ENCODE results near the gene DNAI1. TPM values are rescaled to one million over a fixed set of nuclear protein-coding genes. Genes with fewer than 3 reads are reported as not detected.

The DNAI1 gene
- total and polyA plus RNA-seq, 2 experiments from 2014 or later: 0.57 TPM; not detected in 1

GRCh38 chr9:34490760-34491159 is 32.2 kb downstream of the DNAI1 start:
- peaks cover 15% of the 10 kb centered on the region for H3K27me3 ChIP-seq
- TF ChIP-seq EZH2 (IDR thresholded peaks at IDR 0.05; ENCODE audit: borderline replicate concordance) (no peak), EZH2phosphoT487 (IDR thresholded peaks at IDR 0.05; ENCODE audit: low read depth, severe bottlenecking, unreplicated experiment) (no peak)
- TF ChIP-seq, protein P1, sequence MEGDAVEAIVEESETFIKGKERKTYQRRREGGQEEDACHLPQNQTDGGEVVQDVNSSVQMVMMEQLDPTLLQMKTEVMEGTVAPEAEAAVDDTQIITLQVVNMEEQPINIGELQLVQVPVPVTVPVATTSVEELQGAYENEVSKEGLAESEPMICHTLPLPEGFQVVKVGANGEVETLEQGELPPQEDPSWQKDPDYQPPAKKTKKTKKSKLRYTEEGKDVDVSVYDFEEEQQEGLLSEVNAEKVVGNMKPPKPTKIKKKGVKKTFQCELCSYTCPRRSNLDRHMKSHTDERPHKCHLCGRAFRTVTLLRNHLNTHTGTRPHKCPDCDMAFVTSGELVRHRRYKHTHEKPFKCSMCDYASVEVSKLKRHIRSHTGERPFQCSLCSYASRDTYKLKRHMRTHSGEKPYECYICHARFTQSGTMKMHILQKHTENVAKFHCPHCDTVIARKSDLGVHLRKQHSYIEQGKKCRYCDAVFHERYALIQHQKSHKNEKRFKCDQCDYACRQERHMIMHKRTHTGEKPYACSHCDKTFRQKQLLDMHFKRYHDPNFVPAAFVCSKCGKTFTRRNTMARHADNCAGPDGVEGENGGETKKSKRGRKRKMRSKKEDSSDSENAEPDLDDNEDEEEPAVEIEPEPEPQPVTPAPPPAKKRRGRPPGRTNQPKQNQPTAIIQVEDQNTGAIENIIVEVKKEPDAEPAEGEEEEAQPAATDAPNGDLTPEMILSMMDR (IDR thresholded peaks at IDR 0.05; ENCODE audit: poor library complexity): no peak
- H4K20me1 ChIP-seq (ENCODE audit: insufficient read depth, poor library complexity, severe bottlenecking): no peaks in the 10 kb centered on the region
- H3K27ac ChIP-seq: no peak overlapping the region
- H3K4me3 ChIP-seq: no peak overlapping the region
- H3K4me2 ChIP-seq: no peak overlapping the region
- no peak overlapping the region for H2AFZ ChIP-seq
- DNase-seq (ENCODE audit: low spot score): no peak
- no peaks in the 10 kb centered on the region for H3K9me3 ChIP-seq (ENCODE audit: low read depth)
- H3K79me2 ChIP-seq: no peaks in the 10 kb centered on the region
- 64% methylated on average over 3 of the region's 3 CpGs for WGBS (ENCODE audit: low lambda C conversion rate, missing lambda C conversion rate)
- no peaks in the 10 kb centered on the region for H3K9me2 ChIP-seq (replicated peaks; ENCODE audit: insufficient read depth)
- H3K36me3 ChIP-seq (replicated peaks; ENCODE audit: insufficient read depth, low read depth): no peaks in the 10 kb centered on the region
- H3K4me1 ChIP-seq (ENCODE audit: insufficient read depth): no peaks in the 10 kb centered on the region

GRCh38 chr9:34491596-34491995 is 33.0 kb downstream of the DNAI1 start:
- no peak overlapping the region for H3K4me2 ChIP-seq
- H2AFZ ChIP-seq: no peak overlapping the region
- H3K9me3 ChIP-seq (ENCODE audit: low read depth): no peaks in the 10 kb centered on the region
- no peak for DNase-seq (ENCODE audit: low spot score)
- 59% methylated on average over 2 of the region's 2 CpGs for WGBS (ENCODE audit: low lambda C conversion rate, missing lambda C conversion rate)
- no peaks in the 10 kb centered on the region for H3K79me2 ChIP-seq
- peaks cover 15% of the 10 kb centered on the region for H3K27me3 ChIP-seq
- no peaks in the 10 kb centered on the region for H4K20me1 ChIP-seq (ENCODE audit: insufficient read depth, poor library complexity, severe bottlenecking)
- no peak overlapping the region for H3K27ac ChIP-seq
- no peaks in the 10 kb centered on the region for H3K4me1 ChIP-seq (ENCODE audit: insufficient read depth)
- no peak overlapping the region for H3K4me3 ChIP-seq
- no peaks in the 10 kb centered on the region for H3K9me2 ChIP-seq (replicated peaks; ENCODE audit: insufficient read depth)
- TF ChIP-seq EZH2 (IDR thresholded peaks at IDR 0.05; ENCODE audit: borderline replicate concordance) (no peak), EZH2phosphoT487 (IDR thresholded peaks at IDR 0.05; ENCODE audit: low read depth, severe bottlenecking, unreplicated experiment) (no peak)
- TF ChIP-seq, protein P1 (IDR thresholded peaks at IDR 0.05; ENCODE audit: poor library complexity): no peak
- no peaks in the 10 kb centered on the region for H3K36me3 ChIP-seq (replicated peaks; ENCODE audit: insufficient read depth, low read depth)

DNA sequence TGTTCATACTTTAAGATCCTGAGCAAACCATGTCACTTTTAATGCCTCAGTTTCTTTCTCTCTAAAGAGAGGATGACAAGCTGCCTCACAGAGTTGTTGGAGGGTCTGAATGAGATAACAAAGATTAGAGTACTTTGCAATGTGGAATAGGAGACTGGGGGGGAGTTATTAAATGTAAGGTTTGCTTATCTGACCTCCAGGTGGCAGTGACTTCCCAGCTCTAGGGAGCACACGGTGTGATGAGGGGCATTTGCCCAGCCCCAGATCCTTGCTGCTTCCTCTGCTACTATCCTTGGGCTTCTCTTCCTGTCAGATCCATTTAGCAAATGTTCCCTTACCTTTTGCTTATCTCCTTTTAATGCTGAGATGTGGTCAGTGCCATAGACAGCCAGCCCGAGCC is 33.4 kb downstream of the DNAI1 start:
- H2AFZ ChIP-seq: no peak overlapping the region
- WGBS (ENCODE audit: low lambda C conversion rate, missing lambda C conversion rate): 5% methylated on average over 1 of the region's 2 CpGs

More for the DNA sequence above, 33.4 kb downstream of the DNAI1 start:
- Histone ChIP-seq H3K4me2 (no peak overlapping the region), H3K4me3 (no peak overlapping the region), H3K27me3 (peaks cover 11% of the 10 kb centered on the region), H3K79me2 (no peaks in the 10 kb centered on the region), H3K4me1 (ENCODE audit: insufficient read depth) (no peaks in the 10 kb centered on the region), H4K20me1 (ENCODE audit: insufficient read depth, poor library complexity, severe bottlenecking) (no peaks in the 10 kb centered on the region), H3K9me3 (ENCODE audit: low read depth) (no peaks in the 10 kb centered on the region), H3K9me2 (replicated peaks; ENCODE audit: insufficient read depth) (no peaks in the 10 kb centered on the region), H3K27ac (no peak overlapping the region), H3K36me3 (replicated peaks; ENCODE audit: insufficient read depth, low read depth) (no peaks in the 10 kb centered on the region)
- no peak for DNase-seq (ENCODE audit: low spot score)
- TF ChIP-seq, protein P1 (IDR thresholded peaks at IDR 0.05; ENCODE audit: poor library complexity): no peak
- TF ChIP-seq EZH2 (IDR thresholded peaks at IDR 0.05; ENCODE audit: borderline replicate concordance) (no peak), EZH2phosphoT487 (IDR thresholded peaks at IDR 0.05; ENCODE audit: low read depth, severe bottlenecking, unreplicated experiment) (no peak)

Data from hepatocyte (in vitro differentiated cells).